ENCODE measurements around the gene CTIF. TPM values are rescaled to one million over a fixed set of nuclear protein-coding genes. Genes with fewer than 3 reads are reported as not detected.

Gene CTIF
- total RNA-seq, 2 experiments from 2014 or later: 3.2 to 3.5 TPM

DNA sequence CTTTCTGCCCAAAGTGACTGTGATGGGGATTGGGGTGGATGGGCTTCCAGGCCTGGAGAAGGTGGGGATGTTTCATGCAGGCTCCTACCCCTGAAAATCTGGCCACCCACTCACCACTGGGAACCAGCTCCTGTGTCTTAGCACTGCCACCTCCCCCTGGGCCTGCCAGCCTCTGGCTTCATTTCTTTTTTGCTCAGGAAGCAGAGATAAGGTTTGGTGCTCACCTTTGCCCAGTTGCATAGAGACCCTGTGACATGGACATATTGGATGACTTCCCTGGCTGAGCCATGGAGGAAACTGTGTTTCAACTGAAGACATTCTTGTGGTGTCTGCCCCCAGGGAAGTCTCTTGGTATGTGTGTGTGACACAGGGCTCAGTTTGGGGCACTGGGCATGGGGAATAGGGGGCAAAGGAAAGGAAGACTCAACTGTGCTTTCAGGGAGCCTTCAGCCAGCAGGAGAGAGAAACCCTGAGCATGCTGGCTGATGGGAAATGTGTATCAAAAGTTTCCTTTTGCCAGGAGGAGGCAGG lies 16.7 kb downstream of the CTIF start:
- CTCF ChIA-PET: no interaction called here
- no peak overlapping the region for H3K27ac Mint-ChIP-seq
- intact Hi-C loops (cut with micrococcal nuclease): no loop called here

DNA sequence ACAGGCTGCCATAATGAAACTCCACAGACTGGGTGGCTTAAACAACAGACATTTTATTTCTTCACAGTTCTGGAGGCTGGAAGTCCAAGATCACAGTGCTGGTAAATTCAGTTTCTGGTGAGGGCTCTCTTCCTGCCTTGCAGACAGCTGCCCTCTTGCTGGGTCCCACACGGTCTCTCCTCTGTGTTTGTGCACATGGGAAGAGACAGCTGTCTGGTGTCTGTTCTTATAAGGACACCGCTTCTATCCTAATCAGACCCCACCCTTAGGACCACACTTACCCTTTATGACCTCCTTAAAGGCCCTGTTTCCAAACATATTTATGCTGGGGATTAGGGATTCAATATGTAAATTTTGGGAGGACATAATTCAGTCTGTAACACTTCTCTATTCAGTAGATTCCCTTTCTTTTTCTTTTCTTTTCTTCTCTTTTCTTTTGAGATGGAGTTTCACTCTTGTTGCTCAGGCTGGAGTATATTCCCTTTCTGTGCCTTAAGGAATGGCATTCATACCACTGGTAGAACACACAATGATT lies 18.9 kb downstream of the CTIF start:
- ChIA-PET CTCF (no interaction called here), POLR2A (no interaction called here)
- H3K27me3 Mint-ChIP-seq: peaks cover 2% of the 10 kb centered on the region
- no peaks in the 10 kb centered on the region for H3K9me3 Mint-ChIP-seq
- DNase-seq (no peak), ATAC-seq (no peak)
- H3K36me3 Mint-ChIP-seq (ENCODE audit: low read depth): no peaks in the 10 kb centered on the region
- TF ChIP-seq, protein P1, sequence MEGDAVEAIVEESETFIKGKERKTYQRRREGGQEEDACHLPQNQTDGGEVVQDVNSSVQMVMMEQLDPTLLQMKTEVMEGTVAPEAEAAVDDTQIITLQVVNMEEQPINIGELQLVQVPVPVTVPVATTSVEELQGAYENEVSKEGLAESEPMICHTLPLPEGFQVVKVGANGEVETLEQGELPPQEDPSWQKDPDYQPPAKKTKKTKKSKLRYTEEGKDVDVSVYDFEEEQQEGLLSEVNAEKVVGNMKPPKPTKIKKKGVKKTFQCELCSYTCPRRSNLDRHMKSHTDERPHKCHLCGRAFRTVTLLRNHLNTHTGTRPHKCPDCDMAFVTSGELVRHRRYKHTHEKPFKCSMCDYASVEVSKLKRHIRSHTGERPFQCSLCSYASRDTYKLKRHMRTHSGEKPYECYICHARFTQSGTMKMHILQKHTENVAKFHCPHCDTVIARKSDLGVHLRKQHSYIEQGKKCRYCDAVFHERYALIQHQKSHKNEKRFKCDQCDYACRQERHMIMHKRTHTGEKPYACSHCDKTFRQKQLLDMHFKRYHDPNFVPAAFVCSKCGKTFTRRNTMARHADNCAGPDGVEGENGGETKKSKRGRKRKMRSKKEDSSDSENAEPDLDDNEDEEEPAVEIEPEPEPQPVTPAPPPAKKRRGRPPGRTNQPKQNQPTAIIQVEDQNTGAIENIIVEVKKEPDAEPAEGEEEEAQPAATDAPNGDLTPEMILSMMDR (IDR thresholded peaks at IDR 0.05): no peak
- H3K4me3 Mint-ChIP-seq: no peak overlapping the region
- no peaks in the 10 kb centered on the region for H3K4me1 Mint-ChIP-seq (ENCODE audit: low read depth)
- no peak overlapping the region for H3K27ac Mint-ChIP-seq
- intact Hi-C loops (cut with micrococcal nuclease): no loop called here

More for the DNA sequence above, 16.7 kb downstream of the CTIF start:
- DNase-seq (no peak), ATAC-seq (no peak)
- TF ChIP-seq, protein P1 (IDR thresholded peaks at IDR 0.05): no peak
- Mint-ChIP-seq H3K9me3 (no peaks in the 10 kb centered on the region), H3K36me3 (ENCODE audit: low read depth) (no peaks in the 10 kb centered on the region), H3K4me1 (ENCODE audit: low read depth) (no peaks in the 10 kb centered on the region), H3K27me3 (peaks cover 2% of the 10 kb centered on the region), H3K4me3 (no peak overlapping the region)
- POLR2A ChIA-PET: no interaction called here

DNA sequence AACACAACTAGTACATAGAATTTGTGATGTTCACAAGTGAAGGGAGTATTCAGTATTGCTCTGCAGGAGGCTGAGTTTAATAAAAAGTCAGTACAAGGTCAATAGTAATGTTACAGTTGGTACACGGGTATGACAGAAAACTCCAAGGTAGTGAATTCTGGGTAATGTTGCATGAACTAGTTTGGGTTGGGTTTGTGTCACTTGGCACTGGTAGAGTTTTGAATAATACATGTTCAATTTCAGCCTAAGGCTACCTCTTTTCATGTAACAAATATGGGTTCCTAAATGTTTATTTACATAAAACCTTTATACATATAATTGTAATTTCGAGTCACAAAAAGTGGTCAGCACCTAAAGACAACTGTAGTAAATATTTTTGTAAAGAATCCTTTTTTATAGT lies 19.4 kb downstream of the CTIF start:
- intact Hi-C loops (cut with micrococcal nuclease): no loop called here
- TF ChIP-seq, protein P1 (IDR thresholded peaks at IDR 0.05): no peak
- Mint-ChIP-seq H3K27ac (no peak overlapping the region), H3K4me3 (no peak overlapping the region), H3K4me1 (ENCODE audit: low read depth) (no peaks in the 10 kb centered on the region), H3K36me3 (ENCODE audit: low read depth) (no peaks in the 10 kb centered on the region), H3K27me3 (peaks cover 2% of the 10 kb centered on the region), H3K9me3 (no peaks in the 10 kb centered on the region)
- DNase-seq (no peak), ATAC-seq (no peak)
- POLR2A ChIA-PET: no interaction called here
- CTCF ChIA-PET: no interaction called here

DNA sequence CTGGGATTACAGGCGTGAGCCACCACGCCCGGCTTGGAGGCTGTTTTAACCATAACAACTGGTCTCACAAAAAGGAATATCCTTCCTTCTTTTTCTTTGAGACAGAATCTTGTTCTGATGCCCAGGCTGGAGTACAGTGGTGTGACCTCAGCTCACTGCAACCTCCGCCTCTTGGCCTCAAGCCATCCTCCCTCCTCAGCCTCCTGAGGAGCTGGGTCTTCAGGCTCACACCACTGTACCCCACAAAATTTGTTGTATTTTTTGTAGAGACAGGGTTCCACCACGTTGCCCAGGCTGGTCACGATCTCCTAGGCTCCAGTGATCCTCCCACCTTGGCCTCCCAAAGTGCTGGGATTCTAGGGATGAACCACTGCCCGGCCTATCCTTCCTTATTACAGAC lies 21.7 kb downstream of the CTIF start:
- no peak for ATAC-seq
- TF ChIP-seq, protein P1 (IDR thresholded peaks at IDR 0.05): no peak
- Mint-ChIP-seq H3K4me3 (no peak overlapping the region), H3K4me1 (ENCODE audit: low read depth) (peaks cover 2% of the 10 kb centered on the region), H3K27me3 (peaks cover 2% of the 10 kb centered on the region), H3K27ac (no peak overlapping the region), H3K9me3 (no peaks in the 10 kb centered on the region), H3K36me3 (ENCODE audit: low read depth) (no peaks in the 10 kb centered on the region)
- ChIA-PET CTCF (no interaction called here), POLR2A (no interaction called here)
- DNase-seq: no peak
- intact Hi-C loops (cut with micrococcal nuclease): no loop called here

DNA sequence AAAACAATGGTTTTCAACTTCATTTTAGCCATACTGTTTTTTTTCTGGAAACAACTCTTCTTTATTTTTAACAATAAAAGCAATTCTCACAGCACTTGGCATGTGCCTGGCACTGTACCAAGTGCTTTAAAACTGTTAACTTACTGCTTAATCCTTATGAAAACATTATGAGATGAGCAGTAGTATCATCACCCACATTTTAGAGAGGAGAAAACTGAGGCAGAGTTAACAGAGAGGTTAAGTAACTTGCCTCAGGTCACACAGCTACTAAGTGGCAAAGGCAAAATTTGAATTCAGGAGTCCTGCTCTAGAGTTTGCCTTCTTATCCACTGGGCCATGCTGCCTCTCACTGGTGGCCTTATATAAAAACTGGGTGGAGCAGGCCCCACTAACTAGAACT lies 23.2 kb downstream of the CTIF start:
- CTCF ChIA-PET: no interaction called here
- ATAC-seq: no peak
- intact Hi-C loops (cut with micrococcal nuclease): no loop called here

More for the DNA sequence above, 23.2 kb downstream of the CTIF start:
- Mint-ChIP-seq H3K4me3 (no peak overlapping the region), H3K27ac (no peak overlapping the region), H3K27me3 (peaks cover 2% of the 10 kb centered on the region), H3K9me3 (no peaks in the 10 kb centered on the region), H3K36me3 (ENCODE audit: low read depth) (no peaks in the 10 kb centered on the region), H3K4me1 (ENCODE audit: low read depth) (peaks cover 2% of the 10 kb centered on the region)
- POLR2A ChIA-PET: no interaction called here
- TF ChIP-seq, protein P1 (IDR thresholded peaks at IDR 0.05): no peak
- no peak for DNase-seq
